GM18511 (cell line): ENCODE measurements around the gene CAMK2G.
"Not testable (repeated sequence)": the region's sequence is repeated elsewhere in the genome, so short reads cannot be mapped to it uniquely, and the experiment has no call there.

ENCODE experiments used
- ATAC-seq: cut with Tn5 transposase; IDR thresholded peaks from one replicate; pipeline ENCODE4 v1.9.1; 2021; ENCODE audit warnings: mild to moderate bottlenecking, moderate library complexity; ENCODE audit not compliant: unreplicated experiment

The CAMK2G gene

GRCh38 chr10:73842349-73842748 is 32.0 kb downstream of the CAMK2G start:
- ATAC-seq, result no peak

- no peak for ATAC-seq
Measured at GRCh38 chr10:73841526-73842285, 32.6 kb downstream of the CAMK2G start.

GRCh38 chr10:73841061-73841421 is 33.3 kb downstream of the CAMK2G start:
- no peak for ATAC-seq

GRCh38 chr10:73840403-73841060 is 33.8 kb downstream of the CAMK2G start:
- no peak for ATAC-seq

- ATAC-seq, result no peak
Measured at GRCh38 chr10:73840056-73840402, 34.3 kb downstream of the CAMK2G start.

GRCh38 chr10:73839276-73839966 is 34.9 kb downstream of the CAMK2G start:
- no peak for ATAC-seq

GRCh38 chr10:73838827-73839226 is 35.5 kb downstream of the CAMK2G start:
- no peak for ATAC-seq

- no peak for ATAC-seq
Measured at GRCh38 chr10:73838008-73838567, 36.3 kb downstream of the CAMK2G start.

GRCh38 chr10:73837072-73837471 is 37.3 kb downstream of the CAMK2G start:
- ATAC-seq, result no peak

- ATAC-seq, result no peak
Measured at GRCh38 chr10:73836427-73836980, 37.9 kb downstream of the CAMK2G start.

- not testable (repeated sequence) for ATAC-seq
Measured at GRCh38 chr10:73829090-73829489, 45.3 kb downstream of the CAMK2G start.

- no peak for ATAC-seq
Measured at GRCh38 chr10:73828161-73828560, 46.2 kb downstream of the CAMK2G start.

- ATAC-seq, result no peak
Measured at GRCh38 chr10:73827346-73828089, 46.8 kb downstream of the CAMK2G start.

GRCh38 chr10:73824146-73824725 is 50.1 kb downstream of the CAMK2G start:
- no peak for ATAC-seq

- no peak for ATAC-seq
Measured at GRCh38 chr10:73823391-73823790, 51.0 kb downstream of the CAMK2G start.

- no peak for ATAC-seq
Measured at GRCh38 chr10:73819513-73820093, 54.8 kb downstream of the CAMK2G start.

- ATAC-seq, result no peak
Measured at GRCh38 chr10:73819081-73819480, 55.3 kb downstream of the CAMK2G start.

- ATAC-seq, result no peak
Measured at GRCh38 chr10:73818402-73818801, 56.0 kb downstream of the CAMK2G start.

- ATAC-seq, result no peak
Measured at GRCh38 chr10:73817826-73818225, 56.5 kb downstream of the CAMK2G start.
